GM12874 (cell line): ENCODE measurements around the gene UBTF.

Experiments used
- CTCF ChIP-seq: IDR thresholded peaks from 2 replicates; pipeline ENCODE4 v1.5.1; 2011; ENCODE audit warnings: low read depth, mild to moderate bottlenecking, control low read depth, low read length, moderate library complexity; ENCODE audit not compliant: insufficient read depth

Gene UBTF

GRCh38 chr17:44176257-44176656 is 43.2 kb downstream of the UBTF start:
- no peak for TF ChIP-seq CTCF

DNA sequence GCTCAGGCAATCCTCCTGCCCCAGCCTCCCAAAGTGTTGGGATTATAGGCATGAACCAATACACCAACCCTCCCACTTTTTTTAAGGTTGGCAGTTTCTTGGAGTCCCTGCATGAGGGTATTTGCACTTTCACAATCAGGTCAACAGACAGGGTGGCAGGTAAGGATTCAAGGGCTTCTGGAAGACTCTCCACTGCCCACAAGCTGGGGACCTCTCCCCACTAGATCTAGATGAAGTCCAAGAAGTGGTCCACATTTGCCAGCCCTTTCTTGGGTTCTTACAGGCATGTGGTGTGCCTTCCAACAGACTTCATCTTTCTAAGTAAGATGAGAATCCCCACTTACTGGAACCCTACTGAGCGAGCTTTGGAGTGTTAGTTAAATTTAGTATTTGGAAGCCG is 45.0 kb downstream of the UBTF start:
- TF ChIP-seq CTCF = no peak

- no peak for TF ChIP-seq CTCF
Observed at GRCh38 chr17:44171931-44172455, 47.5 kb downstream of the UBTF start.

GRCh38 chr17:44170499-44171201 is 48.8 kb downstream of the UBTF start, which contains the start of gene ASB16:
TSS of gene ASB16 (plus strand) at chr17:44170704. CDS start at chr17:44170790, 86 bp downstream.
- TF ChIP-seq CTCF = no peak

DNA sequence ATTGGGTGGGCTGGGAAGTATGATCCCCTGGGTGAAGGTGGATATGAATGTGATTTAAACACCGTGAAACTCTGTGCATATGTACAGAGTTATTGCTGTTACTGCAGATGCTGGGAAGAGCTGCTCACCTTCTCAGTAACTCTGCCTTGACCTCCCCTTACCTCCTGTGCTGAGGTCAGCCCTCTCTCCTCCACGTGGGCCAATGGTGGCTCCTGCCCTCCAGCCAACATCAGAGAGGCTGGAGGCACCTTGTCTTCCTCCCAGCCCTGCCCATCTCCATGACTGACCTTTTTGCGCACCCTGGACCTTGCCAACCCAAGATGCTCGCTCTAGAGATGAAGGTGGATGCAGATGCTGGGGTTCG is 49.4 kb downstream of the UBTF start:
- no peak for TF ChIP-seq CTCF

DNA sequence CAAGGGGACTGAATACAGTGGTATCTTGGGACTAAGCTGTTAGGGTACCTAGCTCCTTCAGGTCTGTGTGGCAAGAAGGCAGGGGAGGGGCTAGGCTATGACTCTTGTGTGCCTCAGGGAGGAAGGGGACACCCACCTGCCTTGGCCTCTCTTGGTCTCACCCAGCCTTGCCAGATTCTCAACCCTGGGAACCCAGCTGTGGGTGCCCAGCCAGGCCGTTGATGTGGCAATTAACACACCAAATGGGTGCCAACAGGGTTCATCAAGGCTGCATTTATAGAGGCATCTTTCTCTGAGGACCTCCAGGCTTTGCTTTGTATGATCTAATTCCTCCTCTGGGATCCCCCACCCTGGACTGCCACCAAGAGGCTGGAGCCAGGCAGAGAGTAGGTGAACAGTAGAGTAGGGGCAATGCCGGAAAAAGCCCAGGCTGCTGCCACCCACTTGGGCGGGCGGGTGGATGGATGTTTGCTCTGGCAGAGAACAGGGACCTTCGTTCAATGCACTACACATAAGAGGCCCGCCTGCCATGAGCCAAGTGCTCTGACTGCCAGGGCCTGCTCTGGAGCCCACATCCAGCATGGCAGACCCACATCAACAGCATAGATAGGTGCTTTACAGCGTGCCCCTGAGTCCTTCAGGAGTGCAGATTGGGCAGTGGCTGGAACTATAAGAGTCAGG is 52.2 kb downstream of the UBTF start:
- no peak for TF ChIP-seq CTCF

DNA sequence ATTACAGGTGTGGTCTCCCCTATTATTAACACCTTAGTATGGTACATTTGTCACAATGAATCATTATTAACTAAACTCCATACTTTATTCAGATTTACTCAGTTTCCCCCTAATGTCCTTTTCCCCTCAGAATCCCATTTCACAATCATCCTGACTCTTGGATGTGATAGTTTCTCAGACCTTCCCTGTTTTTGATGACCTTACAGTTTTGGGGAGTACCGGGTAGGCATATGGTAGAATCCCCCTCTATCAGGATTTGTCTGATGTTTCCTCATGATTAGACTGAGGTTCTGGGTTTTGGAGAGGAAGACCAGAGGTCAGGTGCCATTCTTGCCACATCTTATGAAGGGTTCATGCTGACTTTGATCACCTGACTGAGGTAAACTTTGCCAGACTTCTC is 55.0 kb downstream of the UBTF start:
- no peak for TF ChIP-seq CTCF
